Liver (tissue), 9 donors: ENCODE measurements around the gene ABCB9. TPM values are rescaled to one million over a fixed set of nuclear protein-coding genes. Genes with fewer than 3 reads are reported as not detected.

ENCODE experiments used
- DNase-seq: peaks from one replicate; pipeline ENCODE4 v3.0.0-alpha.2; 2017; ENCODE audit warnings: low spot score
- H3K27ac ChIP-seq, 2 donors: one replicate each; pipeline ENCODE4 v1.7.0; 2013; ENCODE audit warnings: inconsistent platforms in 2 of 2, low read length in 2 of 2, control low read depth in 1 of 2, low read depth in 1 of 2, mild to moderate bottlenecking in 1 of 2
- H3K27me3 ChIP-seq, 4 donors: one replicate each; pipeline versions ENCODE4 v1.6.1 to v1.7.0; 2013; ENCODE audit warnings: low read length in 3 of 4, inconsistent platforms in 1 of 4, mild to moderate bottlenecking in 1 of 4, moderate library complexity in 1 of 4; ENCODE audit not compliant: control insufficient read depth in 4 of 4, insufficient read depth in 4 of 4
- H3K36me3 ChIP-seq, 4 donors: one replicate each; pipeline versions ENCODE4 v1.6.1 to v1.7.0; 2013; ENCODE audit warnings: low read length in 3 of 4, mild to moderate bottlenecking in 3 of 4, low read depth in 1 of 4, moderate library complexity in 1 of 4; ENCODE audit not compliant: control insufficient read depth in 4 of 4, insufficient read depth in 3 of 4
- H3K4me1 ChIP-seq, 4 donors: one replicate each; pipeline versions ENCODE4 v1.6.1 to v1.7.0; 2013; ENCODE audit warnings: low read length in 3 of 4, mild to moderate bottlenecking in 3 of 4, moderate library complexity in 1 of 4; ENCODE audit not compliant: control insufficient read depth in 4 of 4, insufficient read depth in 4 of 4
- H3K4me3 ChIP-seq, 3 donors: one replicate each; pipeline versions ENCODE4 v1.6.1 to v1.7.0; 2013; ENCODE audit warnings: low read length in 3 of 3, control low read depth in 1 of 3, low read depth in 1 of 3, mild to moderate bottlenecking in 1 of 3
- H3K9ac ChIP-seq, 2 donors: one replicate each; pipeline ENCODE4 v1.7.0; 2013; ENCODE audit warnings: low read length in 2 of 2, mild to moderate bottlenecking in 2 of 2, moderate library complexity in 2 of 2, control low read depth in 1 of 2, low read depth in 1 of 2
- H3K9me3 ChIP-seq, 4 donors: one replicate each; pipeline versions ENCODE4 v1.6.1 to v1.7.0; 2013; ENCODE audit warnings: low read length in 3 of 4; ENCODE audit not compliant: control insufficient read depth in 4 of 4
- EGR1 ChIP-seq, 2 donors: IDR thresholded peaks; 2 replicates each; pipeline ENCODE4 v1.6.1; 2016 to 2018; ENCODE audit warnings: antibody characterized with exemption in 2 of 2, low read depth in 2 of 2
- FOXA1 ChIP-seq: IDR thresholded peaks from 2 replicates; pipeline ENCODE4 v1.6.1; 2016; ENCODE audit warnings: antibody characterized with exemption
- FOXA2 ChIP-seq: IDR thresholded peaks from 2 replicates; pipeline ENCODE4 v1.6.1; 2016; ENCODE audit warnings: antibody characterized with exemption
- GABPA ChIP-seq, 2 donors: IDR thresholded peaks in 1 of 2; conservative IDR thresholded peaks in 1 of 2; 2 replicates each; pipeline ENCODE4 v1.6.1; 2016; ENCODE audit warnings: antibody characterized with exemption in 2 of 2, mild to moderate bottlenecking in 1 of 2, moderate library complexity in 1 of 2
- HNF4G ChIP-seq: IDR thresholded peaks from 2 replicates; pipeline ENCODE4 v1.6.1; 2016; ENCODE audit warnings: antibody characterized with exemption
- JUND ChIP-seq, 2 donors: IDR thresholded peaks; 2 replicates each; pipeline ENCODE4 v1.6.1; 2016; ENCODE audit warnings: antibody characterized with exemption in 2 of 2
- NR2F2 ChIP-seq: IDR thresholded peaks from 2 replicates; pipeline ENCODE4 v1.6.1; 2016; ENCODE audit warnings: antibody characterized with exemption
- RAD21 ChIP-seq, 2 donors: IDR thresholded peaks; 2 replicates each; pipeline ENCODE4 v1.6.1; 2016; ENCODE audit warnings: antibody characterized with exemption in 2 of 2, mild to moderate bottlenecking in 2 of 2
- RXRA ChIP-seq, 2 donors: IDR thresholded peaks; 2 replicates each; pipeline ENCODE4 v1.6.1; 2017 to 2018; ENCODE audit warnings: antibody characterized with exemption in 2 of 2, mild to moderate bottlenecking in 1 of 2
- SP1 ChIP-seq: IDR thresholded peaks from 2 replicates; pipeline ENCODE4 v1.6.1; 2018; ENCODE audit warnings: antibody characterized with exemption, mild to moderate bottlenecking
- TAF1 ChIP-seq: conservative IDR thresholded peaks from 2 replicates; pipeline ENCODE4 v1.6.1; 2016; ENCODE audit warnings: antibody characterized with exemption, mild to moderate bottlenecking
- YY1 ChIP-seq: IDR thresholded peaks from 2 replicates; pipeline ENCODE4 v1.6.1; 2016; ENCODE audit warnings: antibody characterized with exemption, mild to moderate bottlenecking
- whole genome bisulfite sequencing: extraction: QIAGEN DNeasy Blood & Tissue Kit; methylation state at CpG from one replicate; pipeline ENCODE4 v1.1.7; 2013; 5-methylcytosine and 5-hydroxymethylcytosine counted together
- polyA plus RNA-seq, 2 donors: library from polyadenylated mRNA; stranded (reverse) in 1 of 2; unstranded in 1 of 2; fragments of 200-250 nt in 1 of 2; fragments of >200 nt in 1 of 2; fragmentation: Nextera tagmentation in 1 of 2; extraction: Ambion mirVana in 1 of 2; gene quantifications; one replicate each; pipeline versions ENCODE4 v1.2.1 to v1.2.3, GENCODE V29; 2013 to 2015
- total RNA-seq, 2 donors: library from RNA; depleted of rRNA; stranded (reverse); fragments of >200 nt; gene quantifications; one replicate each; pipeline ENCODE4 v1.2.3, GENCODE V29; 2014
- TF ChIP-seq, protein P1 (sequence below): IDR thresholded peaks from 2 replicates; pipeline ENCODE4 v1.6.1; 2016; ENCODE audit warnings: antibody characterized with exemption, mild to moderate bottlenecking
- TF ChIP-seq, protein P2 (sequence below): IDR thresholded peaks from 2 replicates; pipeline ENCODE4 v1.6.1; 2016; ENCODE audit warnings: antibody characterized with exemption
- TF ChIP-seq, protein P3 (sequence below): fragments of 150-350 bp; IDR thresholded peaks from 2 replicates; pipeline ENCODE4 v1.5.1; 2017; ENCODE audit warnings: improper control_type of control experiment, low read depth, low read length; ENCODE audit not compliant: missing input control
- TF ChIP-seq, protein P4 (sequence below): IDR thresholded peaks from 2 replicates; pipeline ENCODE4 v1.6.1; 2016; ENCODE audit warnings: antibody characterized with exemption
- donor health status: healthy.
- donor health status: healthy.
- donor health status: healthy.
- donor health status: healthy.
- donor health status: healthy.

Gene ABCB9
- total and polyA plus RNA-seq, 4 donors: 0.29 to 3.3 (median 1.3) TPM

DNA sequence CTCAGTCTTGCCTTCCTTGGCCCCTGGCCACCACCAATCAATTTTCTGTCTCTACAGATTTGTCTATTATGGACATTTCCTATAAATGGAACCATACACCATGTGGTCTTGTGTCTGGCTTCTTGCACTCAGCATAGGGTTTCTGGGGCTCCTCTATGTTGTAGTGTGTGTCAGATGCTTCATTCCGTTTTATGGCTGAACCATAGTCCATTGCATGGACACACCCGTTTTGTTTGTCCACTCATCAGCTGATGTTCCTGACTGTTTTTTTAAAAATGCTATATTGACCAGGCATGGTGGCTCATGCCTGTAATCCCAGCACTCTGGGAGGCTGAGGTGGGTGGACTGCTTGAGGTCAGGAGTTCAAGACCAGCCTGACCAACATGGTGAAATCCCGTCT lies 35.2 kb upstream of the ABCB9 start:
- DNase-seq: no peak
- H3K9ac ChIP-seq: no peak overlapping the region
- H3K27me3 ChIP-seq: no peaks in the 10 kb centered on the region
- H3K27ac ChIP-seq: no peak overlapping the region
- no peak overlapping the region for H3K4me3 ChIP-seq
- TF ChIP-seq HNF4G (no peak), FOXA1 (no peak)
- WGBS: 90% methylated on average over 3 of the region's 3 CpGs
- peaks cover 2 to 14% (median 10%) of the 10 kb centered on the region in 4 donors for H3K36me3 ChIP-seq
- peaks cover 22 to 35% (median 32%) of the 10 kb centered on the region in 4 donors for H3K4me1 ChIP-seq
- H3K9me3 ChIP-seq: no peaks in the 10 kb centered on the region

DNA sequence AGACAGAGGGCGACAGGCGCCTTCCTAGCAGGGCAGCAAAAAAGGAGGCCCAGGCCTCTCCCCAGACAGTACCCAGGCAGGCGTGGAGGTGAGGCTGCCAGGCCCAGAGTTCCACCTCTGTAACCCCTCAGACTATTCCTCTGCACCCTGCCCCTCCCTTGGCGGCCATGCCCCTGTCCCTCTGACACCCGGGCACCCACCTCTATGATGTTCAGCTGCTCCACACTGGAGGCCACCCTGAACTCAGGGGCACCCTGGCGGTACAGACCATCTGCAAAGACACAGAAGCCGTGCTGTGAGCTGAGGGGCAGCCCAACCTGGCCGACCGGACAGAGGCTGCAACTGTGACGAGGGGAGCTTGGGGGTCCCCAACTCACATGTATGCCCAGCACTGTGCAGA lies 34.3 kb upstream of the ABCB9 start:
- 98% methylated on average over 10 of the region's 10 CpGs for WGBS
- H3K4me1 ChIP-seq: peaks cover 27 to 44% (median 41%) of the 10 kb centered on the region in 4 donors
- no peaks in the 10 kb centered on the region for H3K27me3 ChIP-seq
- TF ChIP-seq, protein P1, sequence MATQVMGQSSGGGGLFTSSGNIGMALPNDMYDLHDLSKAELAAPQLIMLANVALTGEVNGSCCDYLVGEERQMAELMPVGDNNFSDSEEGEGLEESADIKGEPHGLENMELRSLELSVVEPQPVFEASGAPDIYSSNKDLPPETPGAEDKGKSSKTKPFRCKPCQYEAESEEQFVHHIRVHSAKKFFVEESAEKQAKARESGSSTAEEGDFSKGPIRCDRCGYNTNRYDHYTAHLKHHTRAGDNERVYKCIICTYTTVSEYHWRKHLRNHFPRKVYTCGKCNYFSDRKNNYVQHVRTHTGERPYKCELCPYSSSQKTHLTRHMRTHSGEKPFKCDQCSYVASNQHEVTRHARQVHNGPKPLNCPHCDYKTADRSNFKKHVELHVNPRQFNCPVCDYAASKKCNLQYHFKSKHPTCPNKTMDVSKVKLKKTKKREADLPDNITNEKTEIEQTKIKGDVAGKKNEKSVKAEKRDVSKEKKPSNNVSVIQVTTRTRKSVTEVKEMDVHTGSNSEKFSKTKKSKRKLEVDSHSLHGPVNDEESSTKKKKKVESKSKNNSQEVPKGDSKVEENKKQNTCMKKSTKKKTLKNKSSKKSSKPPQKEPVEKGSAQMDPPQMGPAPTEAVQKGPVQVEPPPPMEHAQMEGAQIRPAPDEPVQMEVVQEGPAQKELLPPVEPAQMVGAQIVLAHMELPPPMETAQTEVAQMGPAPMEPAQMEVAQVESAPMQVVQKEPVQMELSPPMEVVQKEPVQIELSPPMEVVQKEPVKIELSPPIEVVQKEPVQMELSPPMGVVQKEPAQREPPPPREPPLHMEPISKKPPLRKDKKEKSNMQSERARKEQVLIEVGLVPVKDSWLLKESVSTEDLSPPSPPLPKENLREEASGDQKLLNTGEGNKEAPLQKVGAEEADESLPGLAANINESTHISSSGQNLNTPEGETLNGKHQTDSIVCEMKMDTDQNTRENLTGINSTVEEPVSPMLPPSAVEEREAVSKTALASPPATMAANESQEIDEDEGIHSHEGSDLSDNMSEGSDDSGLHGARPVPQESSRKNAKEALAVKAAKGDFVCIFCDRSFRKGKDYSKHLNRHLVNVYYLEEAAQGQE: no peak
- TF ChIP-seq, protein P2, sequence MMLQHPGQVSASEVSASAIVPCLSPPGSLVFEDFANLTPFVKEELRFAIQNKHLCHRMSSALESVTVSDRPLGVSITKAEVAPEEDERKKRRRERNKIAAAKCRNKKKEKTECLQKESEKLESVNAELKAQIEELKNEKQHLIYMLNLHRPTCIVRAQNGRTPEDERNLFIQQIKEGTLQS: no peak
- TF ChIP-seq SP1 (no peak), GABPA (IDR thresholded peaks at IDR 0.05 in 1 of 2, conservative IDR thresholded peaks at IDR 0.05 in 1 of 2) (no peak), RXRA (IDR thresholded peaks at IDR 0.05) (no peak)
- H3K9me3 ChIP-seq: no peaks in the 10 kb centered on the region
- peaks cover 2 to 14% (median 10%) of the 10 kb centered on the region in 4 donors for H3K36me3 ChIP-seq
- DNase-seq: no peak
- no peak overlapping the region for H3K9ac ChIP-seq
- no peak overlapping the region for H3K4me3 ChIP-seq
- H3K27ac ChIP-seq: no peak overlapping the region

DNA sequence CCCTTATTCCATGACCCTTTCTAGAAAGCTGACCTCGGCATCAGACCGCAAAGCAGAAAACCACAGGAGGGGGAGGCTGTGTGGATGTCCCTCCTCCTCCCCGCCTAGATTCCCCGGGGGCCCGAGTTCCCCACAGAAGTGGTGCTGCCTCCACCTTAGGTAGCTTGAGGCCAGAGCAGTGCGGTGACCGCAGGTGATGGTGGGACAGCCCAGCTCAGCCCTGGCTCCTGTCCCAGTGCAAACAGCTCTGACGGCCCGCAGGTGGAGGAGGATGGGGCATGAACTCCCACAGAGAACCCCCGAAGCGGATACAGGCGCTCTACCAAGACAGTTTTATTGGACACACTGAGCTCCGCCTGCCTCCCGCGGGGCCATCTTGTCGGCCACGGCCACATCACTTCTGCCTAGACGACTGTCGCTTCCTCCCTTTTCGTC lies 33.7 kb upstream of the ABCB9 start:
- no peak for DNase-seq
- H3K4me1 ChIP-seq: peaks cover 31 to 49% (median 45%) of the 10 kb centered on the region in 4 donors
- WGBS: 84% methylated on average over 20 of the region's 20 CpGs
- H3K27me3 ChIP-seq: no peaks in the 10 kb centered on the region
- no peak overlapping the region for H3K4me3 ChIP-seq
- H3K9me3 ChIP-seq: no peaks in the 10 kb centered on the region
- H3K9ac ChIP-seq: no peak overlapping the region
- H3K36me3 ChIP-seq: peaks cover 2 to 12% (median 8%) of the 10 kb centered on the region in 4 donors
- no peak overlapping the region for H3K27ac ChIP-seq
- TF ChIP-seq FOXA2 (no peak), JUND (IDR thresholded peaks at IDR 0.05) (no peak), GABPA (IDR thresholded peaks at IDR 0.05 in 1 of 2, conservative IDR thresholded peaks at IDR 0.05 in 1 of 2) (no peak), EGR1 (IDR thresholded peaks at IDR 0.05; ENCODE audit: low read depth in 2 of 2) (no peak), FOXA1 (no peak), SP1 (no peak), RXRA (IDR thresholded peaks at IDR 0.05) (no peak), TAF1 (no peak), HNF4G (no peak), YY1 (no peak), RAD21 (IDR thresholded peaks at IDR 0.05) (no peak), NR2F2 (no peak)
- TF ChIP-seq, protein P3, sequence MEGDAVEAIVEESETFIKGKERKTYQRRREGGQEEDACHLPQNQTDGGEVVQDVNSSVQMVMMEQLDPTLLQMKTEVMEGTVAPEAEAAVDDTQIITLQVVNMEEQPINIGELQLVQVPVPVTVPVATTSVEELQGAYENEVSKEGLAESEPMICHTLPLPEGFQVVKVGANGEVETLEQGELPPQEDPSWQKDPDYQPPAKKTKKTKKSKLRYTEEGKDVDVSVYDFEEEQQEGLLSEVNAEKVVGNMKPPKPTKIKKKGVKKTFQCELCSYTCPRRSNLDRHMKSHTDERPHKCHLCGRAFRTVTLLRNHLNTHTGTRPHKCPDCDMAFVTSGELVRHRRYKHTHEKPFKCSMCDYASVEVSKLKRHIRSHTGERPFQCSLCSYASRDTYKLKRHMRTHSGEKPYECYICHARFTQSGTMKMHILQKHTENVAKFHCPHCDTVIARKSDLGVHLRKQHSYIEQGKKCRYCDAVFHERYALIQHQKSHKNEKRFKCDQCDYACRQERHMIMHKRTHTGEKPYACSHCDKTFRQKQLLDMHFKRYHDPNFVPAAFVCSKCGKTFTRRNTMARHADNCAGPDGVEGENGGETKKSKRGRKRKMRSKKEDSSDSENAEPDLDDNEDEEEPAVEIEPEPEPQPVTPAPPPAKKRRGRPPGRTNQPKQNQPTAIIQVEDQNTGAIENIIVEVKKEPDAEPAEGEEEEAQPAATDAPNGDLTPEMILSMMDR: no peak
- TF ChIP-seq, protein P1: no peak
- TF ChIP-seq, protein P2: no peak
- TF ChIP-seq, protein P4, sequence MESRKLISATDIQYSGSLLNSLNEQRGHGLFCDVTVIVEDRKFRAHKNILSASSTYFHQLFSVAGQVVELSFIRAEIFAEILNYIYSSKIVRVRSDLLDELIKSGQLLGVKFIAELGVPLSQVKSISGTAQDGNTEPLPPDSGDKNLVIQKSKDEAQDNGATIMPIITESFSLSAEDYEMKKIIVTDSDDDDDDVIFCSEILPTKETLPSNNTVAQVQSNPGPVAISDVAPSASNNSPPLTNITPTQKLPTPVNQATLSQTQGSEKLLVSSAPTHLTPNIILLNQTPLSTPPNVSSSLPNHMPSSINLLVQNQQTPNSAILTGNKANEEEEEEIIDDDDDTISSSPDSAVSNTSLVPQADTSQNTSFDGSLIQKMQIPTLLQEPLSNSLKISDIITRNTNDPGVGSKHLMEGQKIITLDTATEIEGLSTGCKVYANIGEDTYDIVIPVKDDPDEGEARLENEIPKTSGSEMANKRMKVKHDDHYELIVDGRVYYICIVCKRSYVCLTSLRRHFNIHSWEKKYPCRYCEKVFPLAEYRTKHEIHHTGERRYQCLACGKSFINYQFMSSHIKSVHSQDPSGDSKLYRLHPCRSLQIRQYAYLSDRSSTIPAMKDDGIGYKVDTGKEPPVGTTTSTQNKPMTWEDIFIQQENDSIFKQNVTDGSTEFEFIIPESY: no peak
